A549 treated with dexamethasone at 1 μM for 4 hours (cell line): Measurements from ENCODE around the gene MESP2. TPM values are rescaled to one million over a fixed set of nuclear protein-coding genes. Genes with fewer than 3 reads are reported as not detected.

Experiments
- total RNA-seq: library from RNA; stranded (reverse); fragments of 200-300 nt; extraction: Qiagen RNA extraction; gene quantifications from 5 replicates; pipeline ENCODE4 v1.2.3, GENCODE V29; 2022

The MESP2 gene, protein sequence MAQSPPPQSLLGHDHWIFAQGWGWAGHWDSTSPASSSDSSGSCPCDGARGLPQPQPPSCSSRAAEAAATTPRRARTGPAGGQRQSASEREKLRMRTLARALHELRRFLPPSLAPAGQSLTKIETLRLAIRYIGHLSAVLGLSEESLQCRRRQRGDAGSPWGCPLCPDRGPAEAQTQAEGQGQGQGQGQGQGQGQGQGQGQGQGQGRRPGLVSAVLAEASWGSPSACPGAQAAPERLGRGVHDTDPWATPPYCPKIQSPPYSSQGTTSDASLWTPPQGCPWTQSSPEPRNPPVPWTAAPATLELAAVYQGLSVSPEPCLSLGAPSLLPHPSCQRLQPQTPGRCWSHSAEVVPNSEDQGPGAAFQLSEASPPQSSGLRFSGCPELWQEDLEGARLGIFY
- total RNA-seq = 0.25 to 0.63 TPM (median 0.45 TPM) in 4 of 5 replicates, not detected in the other

DNA sequence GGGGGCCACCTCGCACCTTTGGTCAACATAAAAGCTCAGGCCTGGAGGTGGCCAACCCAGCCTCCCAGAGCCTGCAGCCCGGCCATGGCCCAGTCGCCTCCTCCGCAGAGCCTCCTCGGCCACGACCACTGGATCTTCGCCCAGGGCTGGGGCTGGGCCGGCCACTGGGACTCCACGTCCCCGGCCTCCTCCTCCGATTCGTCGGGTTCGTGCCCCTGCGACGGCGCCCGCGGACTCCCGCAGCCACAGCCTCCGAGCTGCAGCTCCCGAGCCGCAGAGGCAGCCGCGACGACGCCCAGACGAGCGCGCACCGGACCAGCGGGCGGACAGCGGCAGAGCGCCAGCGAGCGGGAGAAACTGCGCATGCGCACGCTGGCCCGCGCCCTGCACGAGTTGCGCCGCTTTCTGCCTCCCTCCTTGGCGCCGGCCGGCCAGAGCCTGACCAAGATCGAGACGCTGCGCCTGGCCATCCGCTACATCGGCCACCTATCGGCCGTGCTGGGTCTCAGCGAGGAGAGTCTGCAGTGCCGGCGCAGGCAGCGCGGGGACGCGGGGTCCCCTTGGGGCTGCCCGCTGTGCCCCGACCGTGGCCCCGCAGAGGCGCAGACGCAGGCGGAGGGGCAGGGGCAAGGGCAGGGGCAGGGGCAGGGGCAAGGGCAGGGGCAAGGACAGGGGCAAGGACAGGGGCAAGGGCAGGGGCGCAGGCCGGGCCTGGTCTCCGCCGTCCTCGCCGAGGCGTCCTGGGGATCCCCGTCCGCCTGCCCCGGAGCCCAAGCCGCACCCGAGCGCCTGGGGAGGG, at the start of gene MESP2:
MESP2 (plus strand) TSS at position 59 of the 799 bp plus-strand sequence; CDS start at position 85, 26 bp downstream.

DNA sequence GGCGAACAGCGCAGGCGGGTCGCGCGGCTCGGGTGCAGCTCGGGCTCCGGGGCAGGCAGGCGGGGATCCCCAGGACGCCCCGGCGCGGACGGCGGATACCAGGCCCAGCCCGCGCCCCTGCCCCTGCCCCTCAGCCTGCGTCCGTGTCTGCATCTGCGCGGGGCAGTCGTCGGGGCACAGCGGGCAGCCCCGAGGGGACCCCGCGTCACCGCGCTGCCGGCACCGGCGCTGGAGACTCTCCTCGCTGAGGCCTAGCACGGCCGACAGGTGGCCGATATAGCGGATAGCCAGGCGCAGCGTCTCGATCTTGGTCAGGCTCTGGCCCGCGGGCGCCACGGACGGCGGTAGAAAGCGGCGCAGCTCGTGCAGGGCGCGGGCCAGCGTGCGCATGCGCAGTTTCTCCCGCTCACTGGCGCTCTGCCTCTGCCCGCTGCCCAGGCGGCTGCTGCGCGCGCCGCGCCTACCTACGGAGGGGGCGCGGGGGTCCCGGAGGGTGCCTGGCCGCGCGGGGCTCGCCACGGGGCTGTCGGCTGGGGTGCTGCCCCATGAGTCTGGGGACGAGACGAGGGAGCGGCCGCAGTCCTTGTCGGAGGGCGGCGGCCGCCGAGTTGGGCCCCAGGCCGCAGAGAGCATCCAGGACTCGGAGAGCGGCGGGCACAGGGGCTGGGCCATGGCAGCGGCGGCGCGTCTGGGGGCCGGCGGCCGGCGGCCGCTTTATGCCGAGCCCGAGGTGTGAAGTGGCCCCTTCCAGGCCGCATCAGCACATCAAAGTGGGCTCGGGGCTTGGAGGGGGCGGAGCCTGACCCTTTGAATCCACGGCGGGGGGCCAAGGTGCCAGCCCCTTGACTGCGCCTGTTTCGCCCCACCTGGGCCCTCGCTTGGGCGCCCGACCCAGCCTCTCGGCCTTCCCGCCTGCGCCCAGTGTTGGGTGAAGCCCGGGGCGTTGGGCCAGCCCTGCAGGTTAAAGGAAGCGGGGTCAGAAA, 25.3 kb upstream of the MESP2 start, which contains the start of gene MESP1:
MESP1 (minus strand) TSS at position 690 of the 983 bp plus-strand sequence; CDS start at position 672, 18 bp downstream.

Other genes starting within 250 kb of the MESP2 start
- 8.8 to 13.6 TPM (median 12.1 TPM) in 5 replicates for gene TICRR, start 200.9 kb upstream of the MESP2 start, total RNA-seq
- gene KIF7, start 120.9 kb upstream of the MESP2 start, total RNA-seq = 2.8 to 5.2 TPM (median 4.0 TPM) in 5 replicates
- 0.06 to 0.09 TPM (median 0.08 TPM) in 5 replicates for gene PLIN1, start 97.0 kb upstream of the MESP2 start, total RNA-seq
- 7.4 to 9.9 TPM (median 8.5 TPM) in 5 replicates for gene PEX11A, start 85.6 kb upstream of the MESP2 start, total RNA-seq
- gene WDR93, start 85.5 kb upstream of the MESP2 start, total RNA-seq = 0.10 to 0.27 TPM (median 0.17 TPM) in 5 replicates
- gene MESP1, start 25.1 kb upstream of the MESP2 start, total RNA-seq = 1.7 to 6.0 TPM (median 4.4 TPM) in 5 replicates
- gene ANPEP, start 38.5 kb downstream of the MESP2 start, total RNA-seq = 80.3 to 96.8 TPM (median 90.1 TPM) in 5 replicates
- 42.3 to 67.9 TPM (median 47.0 TPM) in 5 replicates for gene AP3S2, start 117.7 kb downstream of the MESP2 start, total RNA-seq
- gene ARPIN, start 136.6 kb downstream of the MESP2 start, total RNA-seq = 10.3 to 14.4 TPM (median 13.8 TPM) in 5 replicates
- 12.5 to 19.9 TPM (median 17.5 TPM) in 5 replicates for gene ZNF710, start 225.0 kb downstream of the MESP2 start, total RNA-seq